Hematopoietic multipotent progenitor cell treated with erythropoietin and hydrocortisone succinate and interleukin-3 and kit ligand, for 4 days (in vitro differentiated cells): ENCODE results near the gene EIF3I.

ENCODE experiments used
- DNase-seq: peaks from one replicate; pipeline ENCODE4 v3.0.0-alpha.2; 2015

The EIF3I gene

DNA sequence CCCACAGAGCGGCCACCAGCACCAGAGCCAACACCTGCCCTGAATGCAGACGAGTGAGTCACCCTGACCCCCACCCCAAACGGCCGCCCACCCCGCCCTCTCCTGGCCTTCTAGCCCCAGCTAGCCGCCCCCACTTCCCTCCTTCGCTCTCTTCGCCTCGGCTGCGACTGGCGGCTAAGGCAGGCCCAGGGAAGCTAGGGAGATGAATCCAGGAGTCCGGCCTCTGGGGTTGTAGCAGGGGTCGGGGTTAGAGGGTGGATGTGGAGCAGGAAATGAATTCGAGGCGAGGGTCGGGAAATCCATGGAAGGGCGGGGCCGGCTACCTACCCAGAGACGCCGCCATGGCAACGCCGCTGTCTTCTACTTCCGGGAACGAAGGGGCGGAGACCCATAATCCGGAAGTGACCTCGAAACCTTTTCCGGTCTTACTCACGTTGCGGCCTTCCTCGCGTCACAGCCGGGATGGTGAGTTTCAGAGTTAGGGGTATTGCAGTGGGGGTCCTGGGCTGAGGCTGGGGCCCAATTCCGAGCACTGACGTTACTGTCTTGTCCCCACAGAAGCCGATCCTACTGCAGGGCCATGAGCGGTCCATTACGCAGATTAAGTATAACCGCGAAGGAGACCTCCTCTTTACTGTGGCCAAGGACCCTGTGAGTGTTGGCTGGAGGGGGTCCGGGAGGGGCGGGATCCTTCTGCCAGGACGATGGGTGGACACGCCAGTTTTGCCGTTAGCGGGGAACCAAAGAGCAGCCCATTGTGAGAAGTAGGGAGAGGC is at the start of gene EIF3I, which contains the start of gene TMEM234:
Gene EIF3I (plus strand): TSS at position 428 of the 776 bp plus-strand sequence. CDS start 35 bp downstream, at position 463.
Gene TMEM234 (minus strand): TSS at position 374 of the 776 bp plus-strand sequence. CDS start 31 bp downstream, at position 343.
- DNase-seq = peak; percentile 97

DNA sequence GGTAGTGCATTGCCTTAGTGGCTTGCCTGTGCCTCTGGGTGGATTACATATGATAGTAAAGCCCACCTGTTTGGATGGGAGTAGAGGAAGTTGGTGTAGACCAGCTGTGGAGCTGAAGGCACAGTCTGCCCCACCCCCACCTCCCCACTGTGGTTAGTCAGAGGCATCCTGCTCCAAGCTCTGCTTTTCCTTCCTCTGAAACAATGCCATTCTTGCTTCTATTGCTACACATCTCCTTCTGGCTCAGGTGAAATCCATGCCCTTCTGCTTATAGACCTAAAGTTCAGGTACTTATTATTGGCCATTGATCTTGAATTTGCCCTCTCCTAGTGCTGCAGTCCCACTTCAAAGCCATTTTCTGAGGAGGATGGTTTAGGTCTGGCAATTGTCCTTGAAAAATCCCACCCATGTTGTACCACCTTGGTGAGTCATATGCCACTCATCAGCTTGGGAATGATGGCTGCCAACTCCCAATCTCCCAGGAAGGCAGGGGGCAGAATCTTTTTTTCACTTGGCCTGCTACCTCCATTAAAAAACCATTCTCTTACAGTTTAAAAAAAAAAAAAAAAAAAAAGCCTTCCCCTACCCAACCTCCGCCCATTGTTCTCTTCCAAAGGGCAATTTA is 49.5 kb upstream of the EIF3I start:
- DNase-seq = peak; percentile 43

- DNase-seq = peak; percentile 43
These were observed 43.6 kb upstream of the EIF3I start for GRCh38 chr1:32178380-32179192.

DNA sequence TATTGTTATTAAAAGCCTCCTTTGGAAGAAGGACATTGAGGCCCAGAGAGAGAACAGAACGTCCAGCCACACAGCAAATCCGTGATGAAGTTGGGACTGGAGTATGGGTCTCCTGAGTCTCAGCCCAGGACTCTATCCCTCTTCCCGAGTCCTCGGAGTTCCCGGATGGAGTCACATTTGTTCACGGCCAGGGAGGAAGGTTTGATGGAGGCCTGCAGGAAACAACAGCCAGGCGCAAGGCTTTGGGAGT is 43.1 kb upstream of the EIF3I start:
- no peak for DNase-seq

GRCh38 chr1:32179443-32180185 is 42.6 kb upstream of the EIF3I start, which contains the start of gene TXLNA:
Gene TXLNA, plus strand, starts transcription at chr1:32179675. Its CDS starts 671 bp downstream, at chr1:32180346.
- DNase-seq = peak; percentile 97

- peak; percentile 66 for DNase-seq
These were observed 41.8 kb upstream of the EIF3I start for GRCh38 chr1:32180186-32181060.

- no peak for DNase-seq
These were observed 41.1 kb upstream of the EIF3I start for GRCh38 chr1:32181065-32181464.

GRCh38 chr1:32181563-32181962 is 40.6 kb upstream of the EIF3I start:
- no peak for DNase-seq

DNA sequence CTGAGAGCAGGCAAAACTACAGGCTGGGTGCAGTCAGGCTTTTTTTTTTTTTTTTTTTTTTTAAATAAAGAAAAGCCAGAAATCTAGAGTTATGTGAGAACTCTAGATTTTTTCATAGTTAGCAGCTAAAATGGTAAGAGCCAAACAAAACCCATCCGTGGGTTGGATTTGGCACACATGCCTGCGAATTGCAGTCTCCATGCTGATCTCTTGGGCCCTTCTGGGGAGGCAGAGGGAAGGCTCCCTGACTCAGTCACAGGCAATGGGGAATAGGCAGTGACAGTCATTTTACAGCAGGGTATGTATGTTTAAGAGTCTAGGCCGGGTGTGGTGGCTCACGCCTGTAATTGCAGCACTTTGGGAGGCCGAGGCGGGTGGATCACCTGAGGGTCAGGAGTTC is 40.1 kb upstream of the EIF3I start:
- DNase-seq = no peak

DNA sequence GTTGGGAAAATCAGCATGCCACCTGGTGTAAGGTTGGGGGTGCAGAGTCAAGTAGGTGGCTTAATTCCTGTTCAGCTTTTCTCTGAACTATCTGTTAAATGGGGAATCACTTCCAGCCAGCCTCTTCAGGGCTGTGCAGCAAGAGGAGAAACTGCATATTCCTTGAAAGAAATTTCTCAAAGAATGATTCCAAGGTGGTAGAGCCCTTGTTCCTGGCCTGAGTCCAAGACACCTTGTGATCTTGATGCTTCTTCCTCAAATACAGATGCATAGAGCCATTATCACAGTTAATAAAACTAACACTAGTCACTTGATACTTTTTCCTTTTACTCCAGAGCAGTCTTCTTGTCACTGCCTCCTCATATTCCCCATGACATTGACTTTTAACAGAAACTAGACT is 37.6 kb upstream of the EIF3I start:
- DNase-seq = no peak

GRCh38 chr1:32186077-32186476 is 36.1 kb upstream of the EIF3I start:
- DNase-seq = no peak

DNA sequence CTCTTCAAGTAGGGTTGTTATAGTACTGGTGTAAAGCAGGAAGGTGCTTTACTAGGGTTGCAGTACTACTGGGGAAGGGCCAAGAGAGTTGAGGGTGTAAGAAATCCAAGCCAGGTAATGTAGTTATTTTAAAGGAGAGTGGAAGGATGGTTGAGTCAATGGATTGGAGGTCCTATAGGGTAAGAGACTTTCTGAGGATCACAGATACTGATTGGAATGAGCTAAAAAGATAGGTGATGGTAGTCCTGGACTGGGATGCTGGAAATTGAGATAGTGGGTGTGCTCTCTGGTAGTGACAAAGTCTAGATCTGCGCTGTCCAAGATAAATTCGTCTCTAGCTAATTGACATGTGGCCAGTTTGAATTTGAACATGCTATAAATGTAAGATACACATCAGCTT is 35.7 kb upstream of the EIF3I start:
- no peak for DNase-seq

GRCh38 chr1:32187850-32188249 is 34.4 kb upstream of the EIF3I start:
- DNase-seq = no peak

DNA sequence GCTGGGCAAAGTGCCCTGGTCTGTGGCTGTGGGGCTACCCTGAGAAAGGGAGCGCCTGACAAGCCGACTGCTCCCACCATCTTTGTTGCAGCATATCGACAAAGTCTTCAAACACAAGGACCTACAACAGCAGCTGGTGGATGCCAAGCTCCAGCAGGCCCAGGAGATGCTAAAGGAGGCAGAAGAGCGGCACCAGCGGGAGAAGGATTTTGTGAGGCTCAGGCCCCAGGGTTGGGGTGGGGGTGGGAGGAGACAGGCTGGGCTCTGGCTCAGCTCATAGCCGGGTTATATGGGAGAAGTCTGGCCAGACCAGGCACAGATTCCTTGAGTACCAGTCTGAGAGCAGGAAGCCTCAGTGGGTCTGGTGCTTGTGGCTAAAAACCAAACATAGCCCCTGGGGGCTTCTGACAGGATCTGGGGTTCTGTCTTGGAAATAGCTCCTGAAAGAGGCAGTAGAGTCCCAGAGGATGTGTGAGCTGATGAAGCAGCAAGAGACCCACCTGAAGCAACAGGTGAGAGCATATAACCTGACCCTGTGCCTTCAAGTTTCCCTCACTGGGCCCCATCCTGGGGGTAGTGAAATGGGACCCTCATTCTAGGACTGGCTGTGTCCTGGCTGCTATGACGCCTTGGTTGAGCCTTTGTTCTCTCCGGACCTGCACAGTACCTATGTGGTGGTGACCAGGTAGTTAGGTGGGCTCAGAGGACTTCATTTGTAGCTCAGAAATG is 29.8 kb upstream of the EIF3I start:
- no peak for DNase-seq

DNA sequence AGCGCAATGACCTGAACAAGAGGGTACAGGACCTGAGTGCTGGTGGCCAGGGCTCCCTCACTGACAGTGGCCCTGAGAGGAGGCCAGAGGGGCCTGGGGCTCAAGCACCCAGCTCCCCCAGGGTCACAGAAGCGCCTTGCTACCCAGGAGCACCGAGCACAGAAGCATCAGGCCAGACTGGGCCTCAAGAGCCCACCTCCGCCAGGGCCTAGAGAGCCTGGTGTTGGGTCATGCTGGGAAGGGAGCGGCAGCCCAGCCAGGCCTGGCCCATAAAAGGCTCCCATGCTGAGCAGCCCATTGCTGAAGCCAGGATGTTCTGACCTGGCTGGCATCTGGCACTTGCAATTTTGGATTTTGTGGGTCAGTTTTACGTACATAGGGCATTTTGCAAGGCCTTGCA is 27.2 kb upstream of the EIF3I start:
- DNase-seq = no peak

GRCh38 chr1:32195531-32195930 is 26.7 kb upstream of the EIF3I start:
- DNase-seq = no peak

- peak; percentile 19 for DNase-seq
These were observed 26.0 kb upstream of the EIF3I start for GRCh38 chr1:32195972-32196823.

DNA sequence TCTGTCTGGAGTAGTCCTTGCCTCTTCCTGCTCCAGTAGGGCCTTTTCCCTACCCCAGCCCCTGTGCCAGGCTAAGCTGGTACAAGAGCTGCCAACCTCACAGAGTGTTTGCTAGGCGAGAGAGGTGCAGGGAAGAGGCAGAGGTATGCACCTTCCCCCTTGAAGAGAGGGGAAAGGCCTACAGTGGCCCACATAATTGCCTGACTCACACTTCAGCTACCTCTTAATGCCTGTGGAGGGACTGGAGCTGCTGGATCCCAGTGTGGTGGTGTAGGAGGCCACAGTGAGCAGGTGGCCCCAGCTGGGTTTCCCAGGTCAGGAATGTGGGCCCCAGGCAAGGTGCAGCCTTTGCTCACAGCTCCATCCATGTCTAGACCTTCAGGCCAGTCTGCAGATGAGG is 25.1 kb upstream of the EIF3I start:
- DNase-seq = no peak

- DNase-seq = no peak
These were observed 24.4 kb upstream of the EIF3I start for GRCh38 chr1:32197837-32198236.
